Upper lobe of left lung (tissue), 4 donors: ENCODE results near the gene SEMA6A.

Source experiments
- CTCF ChIP-seq, 6 experiments: fragments of 450-650 bp in 4 of 6; fragments of 200-600 bp in 2 of 6; sonication (generic) in 2 of 6; IDR thresholded peaks; one replicate each; pipeline ENCODE4 v1.5.1; 2016 to 2019; ENCODE audit warnings: antibody characterized with exemption in 6 of 6
- EP300 ChIP-seq, 4 donors: sonication (generic); formaldehyde crosslinking; IDR thresholded peaks; one replicate each; pipeline ENCODE4 v1.5.1; 2017; ENCODE audit warnings: antibody characterized with exemption in 4 of 4, control low read depth in 2 of 4
- POLR2A ChIP-seq, 4 donors: fragments of 450-650 bp; IDR thresholded peaks; one replicate each; pipeline ENCODE4 v1.5.1; 2016 to 2017; ENCODE audit warnings: antibody characterized with exemption in 4 of 4, mild to moderate bottlenecking in 2 of 4
- POLR2AphosphoS5 ChIP-seq, 2 donors: sonication (generic); formaldehyde crosslinking; IDR thresholded peaks; one replicate each; pipeline ENCODE4 v1.5.1; 2017; ENCODE audit warnings: antibody characterized with exemption in 2 of 2

GRCh38 chr5:116440457-116441001 lies 134.1 kb downstream of the SEMA6A start:
- TF ChIP-seq CTCF (IDR thresholded peaks at IDR 0.05) (no peak), EP300 (IDR thresholded peaks at IDR 0.05) (no peak), POLR2AphosphoS5 (IDR thresholded peaks at IDR 0.05) (no peak), POLR2A (IDR thresholded peaks at IDR 0.05) (no peak)
